Adipocyte (in vitro differentiated cells): ENCODE results near the gene SLC13A4.
"Not testable (repeated sequence)": the region's sequence is repeated elsewhere in the genome, so short reads cannot be mapped to it uniquely, and the experiment has no call there.

ENCODE experiments used
- DNase-seq: peaks from one replicate; pipeline ENCODE4 v3.0.0-alpha.2; 2015; ENCODE audit warnings: low read depth
- H3K27me3 ChIP-seq: replicated peaks from 2 replicates; pipeline ENCODE4 v1.7.0; 2013; ENCODE audit warnings: mild to moderate bottlenecking, low read length, moderate library complexity; ENCODE audit not compliant: control insufficient read depth, insufficient read depth
- H3K36me3 ChIP-seq: 2 replicates; pipeline ENCODE4 v1.7.0; 2013; ENCODE audit warnings: low read length, mild to moderate bottlenecking, moderate library complexity; ENCODE audit not compliant: control insufficient read depth, insufficient read depth, severe bottlenecking
- H3K4me1 ChIP-seq: 2 replicates; pipeline ENCODE4 v1.7.0; 2013; ENCODE audit warnings: mild to moderate bottlenecking, low read length, moderate library complexity; ENCODE audit not compliant: control insufficient read depth, insufficient read depth
- H3K4me3 ChIP-seq: 2 replicates; pipeline ENCODE4 v1.7.0; 2013; ENCODE audit warnings: mild to moderate bottlenecking, low read length, moderate library complexity
- H3K9ac ChIP-seq: 2 replicates; pipeline ENCODE4 v1.7.0; 2013; ENCODE audit warnings: mild to moderate bottlenecking, low read length, moderate library complexity
- H3K9me3 ChIP-seq: 2 replicates; pipeline ENCODE4 v1.7.0; 2013; ENCODE audit warnings: mild to moderate bottlenecking, low read length, moderate library complexity; ENCODE audit not compliant: control insufficient read depth

Gene SLC13A4

GRCh38 chr7:135653340-135654080 lies 74.5 kb downstream of the SLC13A4 start:
- no peaks in the 10 kb centered on the region for H3K4me1 ChIP-seq
- H3K9me3 ChIP-seq = no peaks in the 10 kb centered on the region
- no peak for DNase-seq

GRCh38 chr7:135650831-135651573 lies 77.0 kb downstream of the SLC13A4 start:
- H3K36me3 ChIP-seq = peaks cover 15% of the 10 kb centered on the region
- peak; percentile 32 for DNase-seq
- no peak overlapping the region for H3K9ac ChIP-seq
- no peaks in the 10 kb centered on the region for H3K27me3 ChIP-seq
- no peaks in the 10 kb centered on the region for H3K9me3 ChIP-seq
- no peaks in the 10 kb centered on the region for H3K4me1 ChIP-seq
- no peak overlapping the region for H3K4me3 ChIP-seq

More at GRCh38 chr7:135653340-135654080, 74.5 kb downstream of the SLC13A4 start:
- H3K9ac ChIP-seq = no peak overlapping the region
- no peaks in the 10 kb centered on the region for H3K27me3 ChIP-seq
- no peaks in the 10 kb centered on the region for H3K36me3 ChIP-seq
- H3K4me3 ChIP-seq = no peak overlapping the region

GRCh38 chr7:135648235-135648634 lies 79.8 kb downstream of the SLC13A4 start:
- DNase-seq = no peak
- Histone ChIP-seq H3K4me1 (no peaks in the 10 kb centered on the region), H3K27me3 (no peaks in the 10 kb centered on the region), H3K4me3 (no peak overlapping the region), H3K36me3 (peaks cover 39% of the 10 kb centered on the region), H3K9me3 (no peaks in the 10 kb centered on the region), H3K9ac (no peak overlapping the region)

DNA sequence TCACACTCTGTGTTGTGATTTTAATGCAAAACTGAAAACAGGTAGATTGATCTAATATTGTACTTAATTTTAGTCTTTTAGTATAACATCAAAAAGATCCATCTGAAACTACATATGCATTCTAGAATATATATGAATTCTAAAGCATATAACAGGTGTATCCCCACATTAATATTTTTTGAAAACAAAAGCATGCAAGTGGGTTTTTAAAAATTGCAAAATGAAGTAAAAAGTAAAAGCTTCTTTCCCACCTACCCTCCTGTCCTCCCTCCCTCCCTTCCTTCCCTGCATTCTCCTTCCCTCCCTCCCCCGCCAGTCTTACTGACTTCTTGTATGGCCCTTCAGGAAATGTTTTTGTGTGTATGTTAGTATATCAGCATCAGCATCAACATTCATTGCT lies 80.2 kb downstream of the SLC13A4 start:
- H3K27me3 ChIP-seq = no peaks in the 10 kb centered on the region
- H3K9ac ChIP-seq = no peak overlapping the region
- DNase-seq = no peak
- H3K36me3 ChIP-seq = peaks cover 42% of the 10 kb centered on the region
- no peaks in the 10 kb centered on the region for H3K4me1 ChIP-seq
- H3K4me3 ChIP-seq = no peak overlapping the region
- no peaks in the 10 kb centered on the region for H3K9me3 ChIP-seq

DNA sequence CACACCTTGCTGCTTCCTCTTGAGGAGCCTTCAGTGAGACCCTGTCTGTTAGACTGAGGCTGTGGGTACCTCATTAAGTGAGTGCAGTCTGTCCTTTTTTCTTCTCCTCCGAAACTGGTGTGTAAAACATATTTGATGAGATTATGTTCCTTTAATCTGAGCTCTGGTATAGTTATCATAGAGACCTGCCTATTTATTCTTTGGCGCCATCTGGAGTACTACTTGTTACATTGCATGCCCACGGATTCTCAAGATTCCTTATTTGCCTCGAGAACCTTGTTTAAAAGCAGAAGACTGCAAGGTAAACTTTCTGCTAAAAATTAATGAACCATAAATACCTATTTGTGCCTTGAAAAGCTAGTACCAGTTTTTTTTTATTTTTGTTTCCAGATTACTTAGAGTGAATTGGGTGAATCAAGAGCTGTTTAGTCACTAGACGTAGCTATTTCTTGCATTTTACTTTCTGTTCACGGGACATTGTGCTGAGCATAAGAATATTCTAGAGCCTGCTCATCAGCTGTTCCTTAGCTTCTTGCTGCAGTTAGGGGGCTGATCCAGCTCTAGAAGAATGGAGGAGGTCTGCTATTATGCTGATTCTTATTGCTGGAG lies 82.6 kb downstream of the SLC13A4 start:
- peak; percentile 88 for DNase-seq
- H3K36me3 ChIP-seq = peaks cover 49% of the 10 kb centered on the region

DNA sequence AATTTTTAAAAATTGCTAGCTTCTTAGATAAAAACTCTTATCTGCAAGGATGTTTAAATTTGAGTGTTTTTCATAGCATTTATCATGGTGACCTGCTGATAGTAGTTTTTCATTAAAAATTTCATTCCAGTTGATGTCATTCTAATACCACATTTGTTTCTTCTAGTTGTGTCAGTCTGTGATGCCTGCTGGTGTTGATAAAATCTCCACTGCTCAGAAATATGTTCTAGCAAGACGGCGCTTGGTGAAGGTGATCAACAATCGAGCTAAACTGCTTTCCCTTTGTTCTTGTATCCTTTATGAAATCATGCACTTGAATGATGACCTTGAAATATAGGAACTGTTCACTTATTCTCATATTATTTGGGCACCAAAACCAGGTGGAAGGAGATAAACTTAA lies 83.3 kb downstream of the SLC13A4 start:
- Histone ChIP-seq H3K4me3 (no peak overlapping the region), H3K9me3 (no peaks in the 10 kb centered on the region), H3K4me1 (no peaks in the 10 kb centered on the region), H3K36me3 (peaks cover 49% of the 10 kb centered on the region), H3K27me3 (no peaks in the 10 kb centered on the region), H3K9ac (no peak overlapping the region)
- no peak for DNase-seq

More for the DNA sequence above, 82.6 kb downstream of the SLC13A4 start:
- Histone ChIP-seq H3K27me3 (no peaks in the 10 kb centered on the region), H3K9me3 (no peaks in the 10 kb centered on the region), H3K4me3 (no peak overlapping the region), H3K9ac (no peak overlapping the region), H3K4me1 (no peaks in the 10 kb centered on the region)

- no peak overlapping the region for H3K4me3 ChIP-seq
- no peak for DNase-seq
- H3K9ac ChIP-seq = no peak overlapping the region
- H3K27me3 ChIP-seq = no peaks in the 10 kb centered on the region
- no peaks in the 10 kb centered on the region for H3K9me3 ChIP-seq
- no peaks in the 10 kb centered on the region for H3K4me1 ChIP-seq
- H3K36me3 ChIP-seq = peaks cover 50% of the 10 kb centered on the region
Measured at GRCh38 chr7:135644154-135644553, 83.8 kb downstream of the SLC13A4 start.

DNA sequence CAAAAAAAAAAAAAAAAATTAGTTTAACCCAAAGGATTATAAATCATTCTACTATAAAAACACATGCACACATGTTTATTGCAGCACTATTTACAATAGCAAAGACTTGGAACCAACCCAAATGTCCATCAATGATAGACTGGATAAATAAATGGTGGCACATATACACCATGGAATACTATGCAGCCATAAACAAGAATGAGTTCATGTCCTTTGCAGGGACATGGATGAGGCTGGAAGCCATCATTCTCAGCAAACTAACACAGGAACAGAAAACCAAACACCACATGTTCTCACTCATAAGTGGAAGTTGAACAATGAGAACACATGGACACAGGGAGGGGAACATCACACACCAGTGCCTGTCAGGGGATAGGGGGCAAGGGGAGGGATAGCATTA lies 88.3 kb downstream of the SLC13A4 start:
- H3K4me1 ChIP-seq, DNase-seq, H3K4me3 ChIP-seq, H3K27me3 ChIP-seq, H3K9ac ChIP-seq, H3K9me3 ChIP-seq: not testable (repeated sequence)
- H3K36me3 ChIP-seq = peaks cover 50% of the 10 kb centered on the region

GRCh38 chr7:135634191-135634878 lies 93.7 kb downstream of the SLC13A4 start:
- Histone ChIP-seq H3K9ac (no peak overlapping the region), H3K36me3 (peaks cover 55% of the 10 kb centered on the region), H3K27me3 (no peaks in the 10 kb centered on the region), H3K4me3 (no peak overlapping the region), H3K4me1 (no peaks in the 10 kb centered on the region), H3K9me3 (no peaks in the 10 kb centered on the region)
- no peak for DNase-seq
